GM23248 (cell line): Measurements from ENCODE around the gene TAF3. TPM values are rescaled to one million over a fixed set of nuclear protein-coding genes. Genes with fewer than 3 reads are reported as not detected.
"Not testable (repeated sequence)": the region's sequence is repeated elsewhere in the genome, so short reads cannot be mapped to it uniquely, and the experiment has no call there.

Experiments used
- DNase-seq: peaks from one replicate; pipeline ENCODE4 v3.0.0-alpha.2; 2015
- H2AFZ ChIP-seq: fragments of 200-600 bp; sonication (generic); 2 replicates; pipeline ENCODE4 v1.6.1; 2016; ENCODE audit warnings: antibody characterized with exemption
- H3F3A ChIP-seq: fragments of 200-600 bp; sonication (generic); 2 replicates; pipeline ENCODE4 v1.6.1; 2016; ENCODE audit warnings: mild to moderate bottlenecking, antibody characterized with exemption, mixed run types; ENCODE audit not compliant: insufficient read depth
- H3K27ac ChIP-seq: fragments of 200-600 bp; sonication (generic); 2 replicates; pipeline ENCODE4 v1.5.1; 2016; ENCODE audit warnings: mild to moderate bottlenecking
- H3K27me3 ChIP-seq: fragments of 200-600 bp; sonication (generic); replicated peaks from 2 replicates; pipeline ENCODE4 v1.6.1; 2016; ENCODE audit warnings: mild to moderate bottlenecking; ENCODE audit not compliant: insufficient read depth
- H3K36me3 ChIP-seq: fragments of 200-600 bp; sonication (generic); 2 replicates; pipeline ENCODE4 v1.6.1; 2016; ENCODE audit warnings: low read depth, mild to moderate bottlenecking
- H3K4me1 ChIP-seq: fragments of 200-600 bp; sonication (generic); 2 replicates; pipeline ENCODE4 v1.6.1; 2016; ENCODE audit warnings: mild to moderate bottlenecking; ENCODE audit not compliant: insufficient read depth
- H3K4me2 ChIP-seq: fragments of 200-600 bp; sonication (generic); one replicate; pipeline ENCODE4 v1.6.1; 2016; ENCODE audit warnings: mild to moderate bottlenecking; ENCODE audit not compliant: unreplicated experiment
- H3K4me3 ChIP-seq: fragments of 200-600 bp; sonication (generic); 2 replicates; pipeline ENCODE4 v1.5.1; 2016; ENCODE audit warnings: mild to moderate bottlenecking
- H3K79me2 ChIP-seq: fragments of 200-600 bp; sonication (generic); 2 replicates; pipeline ENCODE4 v1.6.1; 2016; ENCODE audit warnings: mild to moderate bottlenecking; ENCODE audit not compliant: insufficient read depth
- H3K9ac ChIP-seq: fragments of 200-600 bp; sonication (generic); 2 replicates; pipeline ENCODE4 v1.6.1; 2016; ENCODE audit warnings: mild to moderate bottlenecking
- H3K9me2 ChIP-seq: fragments of 200-600 bp; sonication (generic); 2 replicates; pipeline ENCODE4 v1.6.1; 2016; ENCODE audit warnings: mixed run types, mild to moderate bottlenecking, moderate library complexity; ENCODE audit not compliant: insufficient read depth
- H3K9me3 ChIP-seq: fragments of 200-600 bp; sonication (generic); one replicate; pipeline ENCODE4 v1.6.1; 2017; ENCODE audit warnings: low read depth
- H4K20me1 ChIP-seq: fragments of 200-600 bp; sonication (generic); 2 replicates; pipeline ENCODE4 v1.6.0; 2016; ENCODE audit not compliant: insufficient read depth
- EZH2 ChIP-seq: fragments of 200-600 bp; sonication (generic); IDR thresholded peaks from 2 replicates; pipeline ENCODE4 v1.6.1; 2018; ENCODE audit warnings: antibody characterized with exemption, mild to moderate bottlenecking; ENCODE audit not compliant: insufficient read depth, poor library complexity, severe bottlenecking
- EZH2phosphoT487 ChIP-seq: fragments of 200-600 bp; sonication (generic); IDR thresholded peaks from 2 replicates; pipeline ENCODE4 v1.6.1; 2018; ENCODE audit warnings: antibody characterized with exemption, moderate library complexity, mild to moderate bottlenecking, low read depth; ENCODE audit not compliant: insufficient read depth
- WGBS, 2 experiments: methylation state at CpG; one replicate each; pipeline ENCODE4 v1.1.6; 2015 to 2017; ENCODE audit warnings: low lambda C conversion rate in 2 of 2, low coverage in 1 of 2; ENCODE audit errors: missing lambda C conversion rate in 2 of 2; 5-methylcytosine and 5-hydroxymethylcytosine counted together
- in situ Hi-C: fragments of 300-500 bp; cut with MboI; formaldehyde crosslinking; loops from 2 replicates; pipeline ENCODE4 v1.15.0; 2020
- polyA plus RNA-seq: library from polyadenylated mRNA; unstranded; fragments of >200 nt; fragmentation: Nextera tagmentation; extraction: Ambion mirVana; gene quantifications from 2 replicates; pipeline ENCODE4 v1.2.1, GENCODE V29; 2016
- total RNA-seq: library from RNA; depleted of rRNA; stranded (reverse); fragments of >200 nt; shearing (Covaris generic); gene quantifications from 2 replicates; pipeline ENCODE4 v1.2.3, GENCODE V29; 2014; rRNA removed

TAF3 gene
- total RNA-seq: 1.7 and 2.4 TPM in 2 replicates
- 4.4 and 5.5 TPM in 2 replicates for polyA plus RNA-seq

GRCh38 chr10:7818295-7819120 is at the start of gene TAF3:
TSS of gene TAF3 (plus strand) at chr10:7818505. CDS start at chr10:7818710, 205 bp downstream.
- Histone ChIP-seq H3K4me2 (peak within 1 kb of the TSS; percentile 98), H3K9me3 (no peaks in the 10 kb centered on the region), H3K9me2 (no peaks in the 10 kb centered on the region), H3K4me1 (no peaks in the 10 kb centered on the region; the same call in 1 of the 2 replicates), H3K36me3 (no peaks in the 10 kb centered on the region), H3K9ac (peak within 1 kb of the TSS; percentile 78), H3K27me3 (no peaks in the 10 kb centered on the region), H2AFZ (peak within 1 kb of the TSS; percentile 98), H3K4me3 (peak within 1 kb of the TSS; percentile 93), H4K20me1 (no peaks in the 10 kb centered on the region), H3F3A (0 out of 2 replicates have a peak, but pooled peaks cover 6% of the 10 kb centered on the region), H3K79me2 (peaks cover 37% of the 10 kb centered on the region), H3K27ac (no peak within 1 kb of the TSS)
- in situ Hi-C loops: no loop called here
- no peak for TF ChIP-seq EZH2phosphoT487
- no peak for TF ChIP-seq EZH2
- DNase-seq: peak; percentile 97
- WGBS, 2 experiments: 1% methylated on average over 68 to 74 of the region's 77 CpGs

DNA sequence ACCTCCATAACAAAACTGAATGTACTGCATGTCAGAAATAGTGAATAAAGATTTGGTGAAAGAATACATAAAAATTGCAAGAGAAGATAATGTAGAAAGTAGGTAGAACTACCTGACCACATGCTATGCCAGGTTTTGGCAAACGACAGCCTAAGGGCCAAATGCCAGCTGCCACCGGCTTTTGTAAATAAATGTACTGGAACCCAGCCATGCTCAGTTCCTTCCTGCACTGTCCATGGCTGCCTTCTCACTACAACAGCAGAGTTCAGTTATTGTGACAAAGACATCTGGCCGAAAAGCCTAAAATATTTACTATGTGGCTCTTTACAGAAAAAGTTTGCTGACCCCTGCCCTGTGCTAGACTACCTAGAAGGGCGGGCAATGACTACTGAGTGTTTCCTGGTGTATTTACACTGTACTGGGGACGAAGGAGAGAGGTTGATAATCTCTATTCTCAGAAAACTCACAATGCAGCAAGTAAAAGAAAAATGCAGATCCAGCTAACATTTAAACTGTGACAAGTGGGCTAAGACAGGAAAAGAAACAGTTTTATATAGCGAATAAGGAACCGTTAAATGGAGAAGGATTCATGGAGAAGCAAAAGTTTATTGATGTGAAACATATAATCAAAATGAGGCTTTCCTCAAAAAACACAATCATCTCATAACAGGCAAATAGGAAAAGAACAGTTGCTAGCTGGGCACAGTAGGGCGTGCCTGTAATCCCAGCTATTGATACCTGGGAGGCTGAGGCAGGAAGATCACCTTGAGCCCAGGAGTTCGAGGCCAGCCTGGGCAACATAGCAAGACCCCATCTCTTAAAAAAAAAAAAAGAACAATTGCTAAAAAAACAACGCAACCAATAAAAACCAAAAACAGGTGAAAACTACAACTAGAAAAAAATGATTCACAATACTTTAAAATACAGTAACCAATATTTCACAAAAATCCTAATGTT is 44.2 kb upstream of the TAF3 start:
- Histone ChIP-seq H3K27me3 (no peaks in the 10 kb centered on the region), H3K27ac (no peak overlapping the region), H3F3A (no peaks in the 10 kb centered on the region), H3K4me2 (no peak overlapping the region), H2AFZ (no peak overlapping the region), H3K79me2 (no peaks in the 10 kb centered on the region; the same call in 1 of the 2 replicates), H3K4me1 (no peaks in the 10 kb centered on the region), H4K20me1 (no peaks in the 10 kb centered on the region), H3K4me3 (no peak overlapping the region), H3K9ac (no peak overlapping the region), H3K9me3 (no peaks in the 10 kb centered on the region), H3K36me3 (peaks cover 36% of the 10 kb centered on the region), H3K9me2 (no peaks in the 10 kb centered on the region)
- TF ChIP-seq EZH2phosphoT487: no peak
- TF ChIP-seq EZH2: no peak
- no peak for DNase-seq
- 91 to 92% methylated on average over 10 of the region's 10 CpGs for WGBS, 2 experiments
- in situ Hi-C loops: no loop called here

DNA sequence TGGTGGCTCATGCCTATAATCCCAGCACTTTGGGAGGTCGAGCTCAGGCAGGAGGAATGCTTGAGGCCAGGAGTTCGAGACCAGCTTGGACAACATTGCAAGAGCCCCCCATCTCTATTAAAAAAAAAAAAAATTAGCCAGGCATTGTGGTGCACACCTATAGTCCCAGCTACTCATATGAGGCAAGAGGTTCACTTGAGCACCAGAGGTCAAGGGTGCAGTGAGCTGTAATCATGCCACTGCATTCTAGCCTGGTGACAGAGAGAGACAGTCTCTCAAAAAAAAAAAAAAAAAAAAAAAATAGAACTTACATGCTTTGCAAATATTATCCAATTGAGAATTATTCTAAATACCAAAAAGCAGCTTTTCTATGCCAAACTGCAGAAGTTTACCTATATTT is 41.5 kb upstream of the TAF3 start:
- WGBS, 2 experiments: 92 to 100% methylated on average over 2 of the region's 2 CpGs
- H2AFZ ChIP-seq: no peak overlapping the region
- TF ChIP-seq EZH2phosphoT487 (no peak), EZH2 (no peak)
- H3K9me3 ChIP-seq: no peaks in the 10 kb centered on the region
- H3K27me3 ChIP-seq: no peaks in the 10 kb centered on the region
- H3K36me3 ChIP-seq: peaks cover 57% of the 10 kb centered on the region
- no peak overlapping the region for H3K4me2 ChIP-seq
- in situ Hi-C loops: no loop called here
- peaks cover 23% of the 10 kb centered on the region for H3K79me2 ChIP-seq
- no peaks in the 10 kb centered on the region for H3K4me1 ChIP-seq
- DNase-seq: no peak
- no peaks in the 10 kb centered on the region for H4K20me1 ChIP-seq
- no peaks in the 10 kb centered on the region for H3F3A ChIP-seq
- H3K9ac ChIP-seq: no peak overlapping the region
- H3K27ac ChIP-seq: no peak overlapping the region
- no peak overlapping the region for H3K4me3 ChIP-seq
- H3K9me2 ChIP-seq: no peaks in the 10 kb centered on the region

- WGBS, 2 experiments: 85 to 92% methylated on average over 6 of the region's 6 CpGs
- H3K4me3 ChIP-seq, H3K9me3 ChIP-seq, H3K4me2 ChIP-seq, H3K4me1 ChIP-seq, H3K9ac ChIP-seq, H4K20me1 ChIP-seq, DNase-seq, H3K9me2 ChIP-seq, H3F3A ChIP-seq, H3K27me3 ChIP-seq, H3K27ac ChIP-seq, in situ Hi-C loops, H2AFZ ChIP-seq: not testable (repeated sequence)
- Histone ChIP-seq H3K36me3 (peaks cover 29% of the 10 kb centered on the region), H3K79me2 (peaks cover 77% of the 10 kb centered on the region)
Measured at GRCh38 chr10:7782194-7782593, 36.1 kb upstream of the TAF3 start.
